IMR-90 (cell line): Measurements from ENCODE around the gene ZC3HAV1L. TPM values are rescaled to one million over a fixed set of nuclear protein-coding genes. Genes with fewer than 3 reads are reported as not detected.

Source experiments
- ATAC-seq: fragments of 200-7000 bp; cut with Tn5 transposase; 2 replicates; pipeline ENCODE4 v1.9.1; 2020; ENCODE audit warnings: low read depth, mild to moderate bottlenecking, moderate library complexity
- BruUV-seq: library from RNA; stranded (reverse); fragments of 400-500 nt; replicated peaks from 2 replicates; lab custom pipeline; 2021; lab: Mats Ljungman, UMichigan
- CTCF ChIA-PET: fragments of 300-600 bp; formaldehyde crosslinking; extraction: SDS; loops from one replicate; lab custom pipeline; 2021; ENCODE audit warnings: antibody characterized with exemption; lab: Yijun Ruan, JAX
- POLR2A ChIA-PET: fragments of 300-600 bp; sonication (Branson Sonifier 250); formaldehyde crosslinking; loops from one replicate; lab custom pipeline; 2022; ENCODE audit warnings: antibody characterized with exemption; ENCODE audit not compliant: unreplicated experiment; lab: Charles Lee
- DNase-seq: peaks from one replicate; pipeline ENCODE4 v3.0.0; 2013
- H2AFZ ChIP-seq: replicated peaks from 2 replicates; pipeline ENCODE3; 2013; ENCODE audit warnings: low read length, mild to moderate bottlenecking; ENCODE audit not compliant: poor library complexity
- H2AK5ac ChIP-seq: 2 replicates; pipeline ENCODE4 v1.6.1; 2013; ENCODE audit warnings: low read depth, low read length, inconsistent platforms
- H2AK9ac ChIP-seq: replicated peaks from 2 replicates; pipeline ENCODE3; 2013; ENCODE audit warnings: mild to moderate bottlenecking, low read depth, low read length, moderate library complexity; ENCODE audit not compliant: poor library complexity
- H2BK120ac ChIP-seq: 2 replicates; pipeline ENCODE4 v1.6.1; 2013; ENCODE audit warnings: low read depth, low read length, inconsistent platforms
- H2BK15ac ChIP-seq: 3 replicates; pipeline ENCODE4 v1.6.1; 2013; ENCODE audit warnings: low read depth, low read length, inconsistent platforms
- H2BK20ac ChIP-seq: 2 replicates; pipeline ENCODE4 v1.6.1; 2013; ENCODE audit warnings: low read depth, mild to moderate bottlenecking, inconsistent platforms, low read length, moderate library complexity
- H2BK5ac ChIP-seq: 2 replicates; pipeline ENCODE4 v1.6.1; 2013; ENCODE audit warnings: mild to moderate bottlenecking, low read depth, low read length, inconsistent platforms; ENCODE audit not compliant: poor library complexity, severe bottlenecking
- H3K14ac ChIP-seq: replicated peaks from 2 replicates; pipeline ENCODE4 v1.6.1; 2013; ENCODE audit warnings: low read depth, low read length, inconsistent platforms
- H3K18ac ChIP-seq: 2 replicates; pipeline ENCODE4 v1.6.1; 2013; ENCODE audit warnings: low read depth, low read length, control low read depth
- H3K23ac ChIP-seq: 2 replicates; pipeline ENCODE4 v1.6.1; 2013; ENCODE audit warnings: low read depth, low read length, inconsistent platforms
- H3K27ac ChIP-seq: 2 replicates; pipeline ENCODE4 v1.5.1; 2013; ENCODE audit warnings: mild to moderate bottlenecking, control low read depth, low read length; ENCODE audit not compliant: insufficient read depth
- H3K27me3 ChIP-seq: 2 replicates; pipeline ENCODE4 v1.6.1; 2013; ENCODE audit warnings: low read length; ENCODE audit not compliant: control insufficient read depth, insufficient read depth
- H3K36me3 ChIP-seq: 2 replicates; pipeline ENCODE4 v1.6.1; 2013; ENCODE audit warnings: low read length, mixed read lengths; ENCODE audit not compliant: control insufficient read depth, insufficient read depth
- H3K4ac ChIP-seq: 2 replicates; pipeline ENCODE4 v1.6.1; 2013; ENCODE audit warnings: low read depth, low read length, inconsistent platforms
- H3K4me1 ChIP-seq: 2 replicates; pipeline ENCODE4 v1.6.1; 2013; ENCODE audit warnings: low read length, mixed read lengths; ENCODE audit not compliant: control insufficient read depth, insufficient read depth
- H3K4me2 ChIP-seq: 2 replicates; pipeline ENCODE4 v1.6.1; 2013; ENCODE audit warnings: low read depth, mild to moderate bottlenecking, control low read depth, low read length, moderate library complexity
- H3K4me3 ChIP-seq: 2 replicates; pipeline ENCODE4 v1.5.1; 2013; ENCODE audit warnings: low read depth, mild to moderate bottlenecking, control low read depth, low read length, moderate library complexity; ENCODE audit not compliant: insufficient read depth
- H3K56ac ChIP-seq: 2 replicates; pipeline ENCODE4 v1.6.1; 2013; ENCODE audit warnings: low read length, inconsistent platforms; ENCODE audit not compliant: insufficient read depth; ENCODE audit errors: extremely low read depth
- H3K79me1 ChIP-seq, 2 experiments: 2 replicates each; pipeline ENCODE4 v1.6.1; 2013; ENCODE audit warnings: low read length in 2 of 2, inconsistent platforms in 1 of 2, low read depth in 1 of 2
- H3K9ac ChIP-seq: 2 replicates; pipeline ENCODE4 v1.6.1; 2013; ENCODE audit warnings: low read depth, low read length, control low read depth
- H3K9me1 ChIP-seq: 2 replicates; pipeline ENCODE4 v1.6.1; 2013; ENCODE audit warnings: low read length, inconsistent platforms; ENCODE audit not compliant: insufficient read depth
- H3K9me3 ChIP-seq: 2 replicates; pipeline ENCODE4 v1.6.1; 2013; ENCODE audit warnings: low read length; ENCODE audit not compliant: control insufficient read depth, insufficient read depth
- H4K20me1 ChIP-seq: 2 replicates; pipeline ENCODE4 v1.6.1; 2013; ENCODE audit warnings: low read length, inconsistent platforms; ENCODE audit not compliant: insufficient read depth
- H4K5ac ChIP-seq: 2 replicates; pipeline ENCODE4 v1.6.1; 2013; ENCODE audit warnings: mild to moderate bottlenecking, low read depth, low read length, control low read depth
- H4K8ac ChIP-seq, 2 experiments: 2 replicates each; pipeline ENCODE4 v1.6.1; 2013; ENCODE audit warnings: low read depth in 2 of 2, low read length in 2 of 2, control low read depth in 1 of 2, inconsistent platforms in 1 of 2
- H4K91ac ChIP-seq: 2 replicates; pipeline ENCODE4 v1.6.1; 2013; ENCODE audit warnings: low read depth, low read length, inconsistent platforms; ENCODE audit not compliant: insufficient read depth
- CHD1 ChIP-seq: IDR thresholded peaks from 2 replicates; pipeline ENCODE4 v1.6.1; 2012; ENCODE audit warnings: low read depth, low read length, improper control_type of control experiment
- ELK1 ChIP-seq: fragments of 150-350 bp; IDR thresholded peaks from 2 replicates; pipeline ENCODE4 v1.6.1; 2016; ENCODE audit warnings: low read depth, mild to moderate bottlenecking, low read length, moderate library complexity, borderline replicate concordance
- FOS ChIP-seq: fragments of 150-350 bp; IDR thresholded peaks from 2 replicates; pipeline ENCODE4 v1.6.1; 2016; ENCODE audit warnings: low read depth, low read length
- MAFK ChIP-seq: IDR thresholded peaks from 2 replicates; pipeline ENCODE4 v1.6.1; 2012; ENCODE audit warnings: low read depth, low read length, improper control_type of control experiment
- MAZ ChIP-seq: IDR thresholded peaks from 2 replicates; pipeline ENCODE4 v1.6.1; 2012; ENCODE audit warnings: low read depth, mild to moderate bottlenecking, low read length, improper control_type of control experiment, moderate library complexity, borderline replicate concordance
- NFE2L2 ChIP-seq: fragments of 150-350 bp; IDR thresholded peaks from 2 replicates; pipeline ENCODE4 v1.6.1; 2016; ENCODE audit warnings: low read depth, mild to moderate bottlenecking, low read length
- POLR2A ChIP-seq: IDR thresholded peaks from 2 replicates; pipeline ENCODE4 v1.6.1; 2012; ENCODE audit warnings: mild to moderate bottlenecking, low read depth, low read length
- RAD21 ChIP-seq: IDR thresholded peaks from 2 replicates; pipeline ENCODE4 v1.6.1; 2012; ENCODE audit warnings: low read length, improper control_type of control experiment
- RCOR1 ChIP-seq: IDR thresholded peaks from 2 replicates; pipeline ENCODE4 v1.6.1; 2012; ENCODE audit warnings: mild to moderate bottlenecking, low read length, improper control_type of control experiment; ENCODE audit not compliant: insufficient replicate concordance
- RFX5 ChIP-seq: IDR thresholded peaks from 2 replicates; pipeline ENCODE4 v1.8.0; 2012; ENCODE audit warnings: low read depth, mild to moderate bottlenecking, low read length, moderate library complexity
- USF2 ChIP-seq: fragments of 150-350 bp; IDR thresholded peaks from 2 replicates; pipeline ENCODE4 v1.6.1; 2017; ENCODE audit warnings: mild to moderate bottlenecking, antibody characterized with exemption, low read length, low read depth
- WGBS, 2 experiments: methylation state at CpG; one replicate each; pipeline versions ENCODE4 v1.1.5 to v1.1.7; 2013; ENCODE audit warnings: missing lambda C conversion rate in 2 of 2; ENCODE audit not compliant: insufficient read length in 1 of 2; ENCODE audit errors: extremely low coverage in 2 of 2; 5-methylcytosine and 5-hydroxymethylcytosine counted together
- dilution Hi-C: fragments of 300-500 bp; cut with HindIII; formaldehyde crosslinking; loops from one replicate; pipeline ENCODE4 v1.14.3; 2018; ENCODE audit warnings: low sequenced_read_pairs; ENCODE audit not compliant: unreplicated experiment
- in situ Hi-C: fragments of 300-500 bp; cut with MboI; formaldehyde crosslinking; loops from 3 replicates; pipeline ENCODE4 v1.14.3; 2019; ENCODE audit warnings: low sequenced_read_pairs, inconsistent platforms, mixed read lengths
- intact Hi-C: fragments of 100-400 bp; cut with micrococcal nuclease; formaldehyde crosslinking; loops from 2 replicates; pipeline ENCODE4 v1.10.0; 2022
- polyA plus RNA-seq, 3 experiments: library from polyadenylated mRNA; depleted of rRNA; stranded (reverse); fragments of >200 nt; gene quantifications; 2 replicates each; pipeline ENCODE4 v1.2.3, GENCODE V29; 2012; ENCODE audit warnings: low replicate concordance in 1 of 3
- total RNA-seq: library from RNA; depleted of rRNA; stranded (reverse); fragments of >200 nt; gene quantifications from 2 replicates; pipeline ENCODE4 v1.2.3, GENCODE V29; 2012

The ZC3HAV1L gene
- total and polyA plus RNA-seq, 2 of the 4 experiments (the other 2 are of a cell fraction), result 4.5 to 9.4 TPM

DNA sequence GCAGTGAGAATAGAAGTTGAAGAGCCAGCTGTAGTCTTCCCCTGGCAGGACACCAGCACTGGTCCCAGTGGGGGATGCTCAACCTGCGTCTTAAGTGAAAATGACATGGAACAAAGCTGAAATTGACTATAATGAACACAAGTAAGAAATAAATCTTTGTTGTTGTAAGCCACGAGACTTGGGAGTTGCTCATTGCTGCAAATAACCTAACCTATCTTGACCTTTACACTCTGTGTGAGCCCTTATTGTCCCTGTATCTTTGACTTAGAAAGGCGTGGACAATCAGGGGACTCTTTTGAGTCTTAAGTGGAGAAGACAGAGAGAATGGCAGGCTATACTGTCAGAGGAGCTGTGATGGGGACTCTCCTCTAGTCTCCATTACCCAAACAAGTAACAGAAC lies 16.9 kb downstream of the ZC3HAV1L start:
- Histone ChIP-seq H4K5ac (no peak overlapping the region), H4K91ac (no peak overlapping the region), H3K4me2 (no peak overlapping the region), H3K79me1 (peaks cover 0 to 10% of the 10 kb centered on the region in 2 experiments; a peak in 1 of 4 replicates), H3K18ac (no peak overlapping the region), H3K14ac (no peak overlapping the region), H3K4me3 (no peak overlapping the region), H3K4ac (no peak overlapping the region), H3K36me3 (peaks cover 9% of the 10 kb centered on the region), H2AFZ (no peak overlapping the region), H2AK9ac (no peak overlapping the region), H2BK120ac (no peak overlapping the region), H3K9me3 (no peaks in the 10 kb centered on the region), H3K27me3 (peaks cover 5% of the 10 kb centered on the region; the same call in 1 of the 2 replicates), H3K4me1 (peaks cover 3% of the 10 kb centered on the region), H2BK15ac (no peak overlapping the region), H2BK20ac (no peak overlapping the region), H2BK5ac (no peak overlapping the region), H3K27ac (no peak overlapping the region), H2AK5ac (no peak overlapping the region), H4K8ac (no peak overlapping the region), H3K9me1 (0 out of 2 replicates have a peak, but pooled peaks cover 3% of the 10 kb centered on the region), H4K20me1 (no peaks in the 10 kb centered on the region), H3K9ac (no peak overlapping the region), H3K23ac (no peak overlapping the region), H3K56ac (no peak overlapping the region)
- in situ Hi-C loops, result no loop called here
- intact Hi-C loops, result no loop called here
- TF ChIP-seq CHD1, result no peak
- TF ChIP-seq RCOR1, result no peak
- no peak for TF ChIP-seq USF2
- no peak for TF ChIP-seq POLR2A
- TF ChIP-seq MAZ, result no peak
- TF ChIP-seq FOS, result no peak
- TF ChIP-seq MAFK, result no peak
- TF ChIP-seq RFX5, result no peak
- no peak for TF ChIP-seq RAD21
- TF ChIP-seq ELK1, result no peak
- TF ChIP-seq NFE2L2, result no peak
- ATAC-seq (no peak), DNase-seq (no peak)
- BruUV-seq, result no TSS peak
- POLR2A ChIA-PET, result no interaction called here
- dilution Hi-C loops, result no loop called here
- WGBS, 2 experiments, result no CpG with 5 or more reads among the region's 3 CpGs
- CTCF ChIA-PET, result no interaction called here
